G401 (cell line): ENCODE data around the gene FGF2. TPM values are rescaled to one million over a fixed set of nuclear protein-coding genes. Genes with fewer than 3 reads are reported as not detected.
A peak's percentile ranks its signal among the peaks of the same experiment; 100 is the strongest.
"Not testable (repeated sequence)": the region's sequence is repeated elsewhere in the genome, so short reads cannot be mapped to it uniquely, and the experiment has no call there.

ENCODE experiments used
- DNase-seq: peaks from one replicate; pipeline ENCODE4 v3.0.0-alpha.2; 2015; ENCODE audit warnings: low spot score
- in situ Hi-C: cut with HindIII; loops from 2 replicates; pipeline ENCODE4 v1.10.0; 2016; ENCODE audit warnings: low sequenced_read_pairs, mixed read lengths
- total RNA-seq: library from RNA; depleted of rRNA; stranded (reverse); fragments of >200 nt; shearing (Covaris generic); gene quantifications from 2 replicates; pipeline ENCODE4 v1.2.3, GENCODE V29; 2014

FGF2 gene
- total RNA-seq, 1 experiment from 2014 or later = 47.5 TPM

- in situ Hi-C loops = no loop called here
- no peak for DNase-seq
Measured at GRCh38 chr4:122810669-122811068, 16.0 kb upstream of the FGF2 start.

GRCh38 chr4:122811781-122812180 is 14.8 kb upstream of the FGF2 start:
- DNase-seq, in situ Hi-C loops: not testable (repeated sequence)

GRCh38 chr4:122812823-122813222 is 13.8 kb upstream of the FGF2 start:
- in situ Hi-C loops, DNase-seq: not testable (repeated sequence)

GRCh38 chr4:122814426-122814825 is 12.2 kb upstream of the FGF2 start:
- in situ Hi-C loops = no loop called here
- no peak for DNase-seq

GRCh38 chr4:122815248-122815647 is 11.4 kb upstream of the FGF2 start:
- in situ Hi-C loops = no loop called here
- DNase-seq = no peak

- in situ Hi-C loops = no loop called here
- DNase-seq = no peak
Measured at GRCh38 chr4:122816476-122816875, 10.2 kb upstream of the FGF2 start.

- no peak for DNase-seq
- in situ Hi-C loops = no loop called here
Measured at GRCh38 chr4:122819708-122820449, 6.8 kb upstream of the FGF2 start.

- in situ Hi-C loops = no loop called here
- DNase-seq = no peak
Measured at GRCh38 chr4:122821092-122821491, 5.5 kb upstream of the FGF2 start.

- no peak for DNase-seq
- in situ Hi-C loops = no loop called here
Measured at GRCh38 chr4:122822466-122822865, 4.2 kb upstream of the FGF2 start.

- DNase-seq = no peak
- in situ Hi-C loops = no loop called here
Measured at GRCh38 chr4:122823476-122823875, 3.2 kb upstream of the FGF2 start.

- DNase-seq = no peak
- in situ Hi-C loops = no loop called here
Measured at GRCh38 chr4:122824616-122825015, 2.0 kb upstream of the FGF2 start.

GRCh38 chr4:122826079-122826527 is 528 bp upstream of the FGF2 start:
- in situ Hi-C loops = no loop called here

GRCh38 chr4:122827258-122827878 is 737 bp downstream of the FGF2 start:
- in situ Hi-C loops = no loop called here
- DNase-seq = no peak

More at GRCh38 chr4:122826079-122826527, 528 bp upstream of the FGF2 start:
- no peak for DNase-seq

GRCh38 chr4:122827879-122828601 is 1.4 kb downstream of the FGF2 start:
- in situ Hi-C loops = no loop called here
- DNase-seq = peak; percentile 8

GRCh38 chr4:122830426-122831095 is 3.9 kb downstream of the FGF2 start:
- in situ Hi-C loops = no loop called here
- DNase-seq = no peak

- in situ Hi-C loops = no loop called here
Measured at GRCh38 chr4:122831515-122832196, 5.0 kb downstream of the FGF2 start.

GRCh38 chr4:122832732-122833131 is 6.1 kb downstream of the FGF2 start:
- no peak for DNase-seq
- in situ Hi-C loops = no loop called here

More at GRCh38 chr4:122831515-122832196, 5.0 kb downstream of the FGF2 start:
- DNase-seq = no peak

- in situ Hi-C loops = no loop called here
- no peak for DNase-seq
Measured at GRCh38 chr4:122833999-122834398, 7.4 kb downstream of the FGF2 start.

- in situ Hi-C loops = no loop called here
- DNase-seq = no peak
Measured at GRCh38 chr4:122836941-122837340, 10.3 kb downstream of the FGF2 start.
